GM20000 (cell line): ENCODE data around the gene EMD.

Experiments
- DNase-seq: peaks from one replicate; pipeline ENCODE4 v3.0.0; 2012; ENCODE audit warnings: low spot score
- TF ChIP-seq, protein P1 (sequence below): IDR thresholded peaks from 2 replicates; pipeline ENCODE4 v1.5.1; 2012; ENCODE audit warnings: mild to moderate bottlenecking, control low read depth; ENCODE audit errors: extremely low read depth, missing control alignments

EMD gene

DNA sequence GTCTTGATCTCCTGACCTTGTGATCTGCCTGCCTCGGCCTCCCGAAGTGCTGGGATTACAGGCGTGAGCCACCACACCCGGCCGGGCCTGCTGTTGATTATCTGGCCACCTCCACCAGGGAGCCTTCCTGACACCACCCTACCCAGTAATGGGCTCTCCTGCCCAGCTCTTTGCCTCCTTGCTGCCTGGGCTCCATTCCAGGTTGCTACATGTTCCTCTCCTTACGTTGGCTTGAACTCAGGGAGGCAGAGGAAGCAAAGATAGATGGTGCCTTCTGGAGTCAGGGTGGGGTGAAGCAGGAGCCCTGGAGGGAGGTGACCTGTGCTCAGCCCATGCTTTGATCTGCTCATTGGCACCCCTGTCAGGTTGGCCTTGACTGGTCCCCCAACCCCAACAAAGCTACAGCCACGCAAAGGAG lies 31.0 kb upstream of the EMD start:
- TF ChIP-seq, protein P1, sequence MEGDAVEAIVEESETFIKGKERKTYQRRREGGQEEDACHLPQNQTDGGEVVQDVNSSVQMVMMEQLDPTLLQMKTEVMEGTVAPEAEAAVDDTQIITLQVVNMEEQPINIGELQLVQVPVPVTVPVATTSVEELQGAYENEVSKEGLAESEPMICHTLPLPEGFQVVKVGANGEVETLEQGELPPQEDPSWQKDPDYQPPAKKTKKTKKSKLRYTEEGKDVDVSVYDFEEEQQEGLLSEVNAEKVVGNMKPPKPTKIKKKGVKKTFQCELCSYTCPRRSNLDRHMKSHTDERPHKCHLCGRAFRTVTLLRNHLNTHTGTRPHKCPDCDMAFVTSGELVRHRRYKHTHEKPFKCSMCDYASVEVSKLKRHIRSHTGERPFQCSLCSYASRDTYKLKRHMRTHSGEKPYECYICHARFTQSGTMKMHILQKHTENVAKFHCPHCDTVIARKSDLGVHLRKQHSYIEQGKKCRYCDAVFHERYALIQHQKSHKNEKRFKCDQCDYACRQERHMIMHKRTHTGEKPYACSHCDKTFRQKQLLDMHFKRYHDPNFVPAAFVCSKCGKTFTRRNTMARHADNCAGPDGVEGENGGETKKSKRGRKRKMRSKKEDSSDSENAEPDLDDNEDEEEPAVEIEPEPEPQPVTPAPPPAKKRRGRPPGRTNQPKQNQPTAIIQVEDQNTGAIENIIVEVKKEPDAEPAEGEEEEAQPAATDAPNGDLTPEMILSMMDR = no peak
- DNase-seq = no peak

DNA sequence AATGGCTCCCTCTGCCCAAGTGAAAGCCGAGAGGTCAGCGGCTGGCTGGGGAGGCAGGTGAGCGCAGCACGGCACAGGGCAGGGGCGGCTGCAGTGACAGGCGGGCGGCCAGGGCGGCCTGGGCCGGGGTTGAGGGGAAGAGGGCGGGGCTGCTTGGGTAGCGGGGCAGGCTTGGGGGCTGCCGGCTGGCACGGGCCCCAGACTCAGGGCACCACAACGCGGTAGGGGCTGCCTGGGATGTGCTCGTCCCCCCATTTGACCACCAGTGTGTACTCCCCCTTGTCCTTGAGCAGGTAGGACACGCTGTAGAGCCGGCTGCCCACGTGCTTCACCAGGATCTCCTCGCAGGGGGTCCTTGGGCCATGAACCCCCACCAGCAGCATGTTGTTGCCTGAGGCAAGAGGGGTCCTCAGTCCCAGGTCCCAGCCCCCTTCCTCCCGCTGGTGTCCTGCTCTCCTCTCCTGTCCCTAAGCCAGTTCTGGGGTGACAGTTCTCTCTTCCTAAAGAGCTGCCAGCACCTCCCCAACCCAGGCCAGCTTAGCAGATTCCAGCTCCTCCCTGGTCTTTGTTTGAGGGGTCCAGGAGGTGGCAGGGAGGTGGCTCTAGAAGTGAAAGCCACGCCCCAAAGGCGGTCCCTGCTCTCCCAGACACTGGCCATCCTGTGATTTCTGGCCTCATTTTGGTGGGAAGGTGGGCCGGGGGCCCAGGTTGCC lies 30.3 kb upstream of the EMD start:
- DNase-seq = no peak
- TF ChIP-seq, protein P1 = no peak

DNA sequence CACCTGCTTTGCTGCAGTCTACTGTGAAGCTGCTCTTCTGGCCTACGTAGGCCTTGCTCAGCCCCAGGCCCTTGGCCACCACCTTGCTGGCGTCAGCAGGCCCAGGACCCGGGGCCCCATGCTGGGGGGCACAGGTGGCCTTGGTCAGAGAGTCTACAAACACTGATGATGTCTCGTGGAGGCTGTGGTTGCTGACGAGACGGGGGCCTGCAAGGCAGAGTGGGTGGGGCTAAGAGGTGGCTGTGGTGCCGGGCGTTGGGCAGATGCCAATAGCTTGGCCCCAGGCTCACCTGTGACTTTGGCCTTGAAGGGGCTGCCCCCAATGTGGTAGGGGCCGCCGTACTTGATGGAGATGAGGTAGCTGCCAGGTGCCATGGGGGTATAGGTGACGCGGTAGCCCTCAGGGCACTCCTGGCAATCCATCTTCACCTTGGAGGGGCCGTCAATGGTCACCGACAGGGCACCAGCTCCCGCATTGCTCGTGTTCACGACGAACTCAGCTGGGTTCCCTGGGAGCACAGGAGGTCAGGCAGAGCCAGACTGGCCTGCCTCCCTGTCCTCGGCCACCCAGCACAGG lies 29.6 kb upstream of the EMD start:
- DNase-seq = no peak
- TF ChIP-seq, protein P1 = no peak

DNA sequence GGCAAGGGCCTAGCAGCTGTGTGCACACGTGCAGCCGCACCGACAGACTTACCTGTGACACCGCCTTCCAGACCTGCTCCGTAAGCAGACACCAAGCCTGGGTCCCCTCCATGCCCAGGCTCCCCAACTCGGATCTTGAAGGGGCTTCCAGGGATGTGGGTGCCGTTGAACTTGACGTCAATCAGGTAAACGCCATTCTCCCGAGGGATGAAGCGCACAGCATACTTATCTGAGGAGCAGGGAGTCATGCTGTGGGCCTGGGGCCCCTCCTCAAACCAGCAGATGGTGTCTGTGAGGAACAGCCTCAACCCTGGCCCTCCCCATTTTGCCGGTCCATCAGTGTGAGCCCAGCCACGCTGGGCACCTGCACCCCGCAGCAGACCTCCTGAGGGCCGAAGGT lies 29.1 kb upstream of the EMD start:
- DNase-seq = no peak
- TF ChIP-seq, protein P1 = no peak

DNA sequence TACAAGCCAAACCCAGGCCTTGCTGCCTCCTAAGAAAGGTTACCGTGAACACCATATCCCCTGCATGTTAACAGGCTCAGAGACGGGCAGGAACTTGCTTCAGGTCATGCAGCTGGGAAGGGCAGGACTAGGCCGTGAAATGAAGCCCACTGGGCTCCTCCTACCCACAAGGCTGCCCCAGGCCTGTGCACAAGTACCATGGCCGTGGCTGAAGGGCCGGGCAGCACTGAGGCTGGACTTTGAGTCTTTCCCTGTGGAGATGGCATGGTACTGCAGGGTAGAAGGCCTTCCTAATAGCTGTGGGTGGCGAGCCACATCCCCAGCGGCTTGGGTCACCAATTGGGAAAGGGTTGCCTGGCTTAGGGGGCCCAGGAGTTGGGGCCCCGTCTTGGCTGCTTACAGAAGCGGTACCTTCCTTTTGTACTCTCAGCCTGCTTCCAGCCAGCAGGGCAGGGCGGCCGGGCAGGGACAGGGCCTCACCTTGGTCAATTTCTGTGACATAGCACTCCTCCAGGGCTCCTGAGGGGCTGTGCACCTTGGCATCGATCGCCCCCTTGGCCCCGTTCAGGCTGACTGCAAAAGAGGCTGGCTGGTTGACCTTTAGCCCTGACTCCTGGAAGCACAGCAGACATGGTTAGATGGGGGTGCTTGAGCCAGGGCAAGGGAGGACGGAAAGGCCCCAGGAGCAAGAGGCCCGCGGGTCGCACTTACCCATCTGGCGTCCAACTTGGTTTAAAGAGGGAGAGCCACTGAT lies 28.5 kb upstream of the EMD start:
- no peak for DNase-seq
- TF ChIP-seq, protein P1 = no peak

DNA sequence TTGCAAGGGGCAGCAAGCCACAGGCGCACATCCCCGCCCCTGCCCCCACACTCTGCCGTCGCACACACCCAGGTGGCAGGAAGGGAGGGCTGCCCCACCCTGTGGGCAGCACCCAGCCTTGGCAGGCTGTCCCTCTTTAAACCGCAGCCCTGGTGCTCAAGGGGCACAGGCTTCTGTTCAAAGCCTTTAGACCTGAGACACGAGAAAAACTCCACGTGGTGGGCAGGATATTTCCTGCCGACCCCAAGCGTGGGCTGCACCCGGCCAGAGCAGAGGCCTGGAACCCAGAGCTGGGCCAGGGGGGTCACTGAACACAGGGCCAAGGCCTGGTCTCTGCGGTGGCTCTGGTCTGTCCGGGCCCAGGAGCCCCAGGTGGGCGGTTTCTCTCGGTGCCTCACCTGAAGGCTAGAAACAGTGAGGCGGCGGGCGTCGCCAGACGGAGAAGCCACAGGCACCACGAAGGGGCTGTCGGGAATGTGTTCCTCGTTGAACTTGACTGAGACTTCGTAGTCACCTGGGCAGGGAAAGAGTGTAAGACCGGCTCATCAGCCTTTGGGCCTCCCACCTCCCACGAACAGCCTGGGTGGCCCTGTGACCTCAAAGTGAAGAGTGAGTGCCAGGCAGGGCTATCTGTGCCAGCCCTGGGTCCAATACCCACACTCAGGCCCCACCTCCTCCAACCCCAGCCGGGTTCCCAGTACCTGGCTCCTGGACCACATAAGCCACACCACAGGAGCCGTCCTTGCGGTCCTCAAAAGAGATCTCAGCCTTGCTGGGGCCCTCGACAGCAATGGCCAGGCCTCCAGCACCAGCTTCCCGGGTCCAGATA lies 27.7 kb upstream of the EMD start:
- DNase-seq = no peak
- TF ChIP-seq, protein P1 = no peak
